K562 (cell line): ENCODE measurements around the gene ABLIM1. TPM values are rescaled to one million over a fixed set of nuclear protein-coding genes. Genes with fewer than 3 reads are reported as not detected.

Experiments used
- ATAC-seq: fragments of 200-7000 bp; cut with Tn5 transposase; 3 replicates; pipeline ENCODE4 v1.9.1; 2020; ENCODE audit warnings: moderate library complexity
- BruUV-seq: library from RNA; stranded (reverse); fragments of 400-500 nt; replicated peaks from 2 replicates; lab custom pipeline; 2021; lab: Mats Ljungman, UMichigan
- CTCF ChIA-PET: fragments of 300-600 bp; formaldehyde crosslinking; extraction: SDS; loops from one replicate; lab custom pipeline; 2021; ENCODE audit warnings: low intra/inter-chr PET ratio; lab: Yijun Ruan, JAX
- POLR2A ChIA-PET: fragments of 300-600, 350-650 bp; sonication (Branson Sonifier 250); formaldehyde crosslinking; extraction: SDS; loops from one replicate; lab custom pipeline; 2021; ENCODE audit warnings: antibody characterized with exemption, inconsistent platforms; lab: Yijun Ruan, JAX
- DNase-seq, 4 experiments: peaks; one replicate each; pipeline versions ENCODE4 v3.0.0 to v3.0.0-alpha.2; 2011 to 2018; ENCODE audit warnings: low spot score in 3 of 4, mixed read lengths in 3 of 4; ENCODE audit errors: extremely low read depth in 1 of 4
- FAIRE-seq: peaks from 2 replicates; lab custom pipeline; 2011; peaks lifted over from hg19 to GRCh38; lab: Jason Lieb, UNC
- H2AFZ ChIP-seq: 2 replicates; pipeline ENCODE4 v1.6.0; 2011; ENCODE audit warnings: low read depth, low read length, control low read depth, inconsistent platforms
- H3K27ac ChIP-seq: fragments of 200-600 bp; 3 replicates; pipeline ENCODE4 v1.8.0; 2011; ENCODE audit warnings: low read depth, mild to moderate bottlenecking, control low read depth, inconsistent platforms, low read length, moderate library complexity, mixed read lengths; ENCODE audit errors: extremely low read depth
- H3K27me3 ChIP-seq, 2 experiments: fragments of 300-600 bp in 1 of 2; 2 replicates in 1 of 2; 3 replicates in 1 of 2; pipeline versions ENCODE4 v1.6.0 to v1.8.0; 2011; ENCODE audit warnings: inconsistent platforms in 2 of 2, low read length in 2 of 2, mild to moderate bottlenecking in 1 of 2, mixed read lengths in 1 of 2, moderate library complexity in 1 of 2; ENCODE audit not compliant: control insufficient read depth in 2 of 2, insufficient read depth in 2 of 2
- H3K36me3 ChIP-seq: fragments of 300-600 bp; 3 replicates; pipeline ENCODE4 v1.8.0; 2011; ENCODE audit warnings: mild to moderate bottlenecking, low read length, inconsistent platforms; ENCODE audit not compliant: control insufficient read depth, insufficient read depth
- H3K4me1 ChIP-seq, 2 experiments: fragments of 200-600 bp in 1 of 2; replicated peaks in 1 of 2; 2 replicates in 1 of 2; 3 replicates in 1 of 2; pipeline versions ENCODE4 v1.5.1 to v1.8.0; 2011; ENCODE audit warnings: inconsistent platforms in 2 of 2, low read length in 2 of 2, mild to moderate bottlenecking in 1 of 2, mixed read lengths in 1 of 2, moderate library complexity in 1 of 2; ENCODE audit not compliant: control insufficient read depth in 2 of 2, insufficient read depth in 2 of 2
- H3K4me2 ChIP-seq: 2 replicates; pipeline ENCODE4 v1.6.1; 2011; ENCODE audit warnings: low read length, control low read depth, inconsistent platforms, mixed read lengths; ENCODE audit not compliant: insufficient read depth
- H3K4me3 ChIP-seq: fragments of 200-600 bp; sonication (generic), shearing (Covaris generic); 2 replicates; pipeline ENCODE4 v1.5.1; 2016; ENCODE audit warnings: control low read depth, inconsistent platforms
- H3K79me2 ChIP-seq: fragments of 200-600 bp; 3 replicates; pipeline ENCODE4 v1.8.0; 2011; ENCODE audit warnings: low read length, inconsistent platforms; ENCODE audit not compliant: control insufficient read depth, insufficient read depth
- H3K9ac ChIP-seq, 2 experiments: 2 replicates each; pipeline versions ENCODE4 v1.6.0 to v1.6.1; 2011; ENCODE audit warnings: low read depth in 2 of 2, low read length in 2 of 2, control low read depth in 1 of 2, inconsistent platforms in 1 of 2, mild to moderate bottlenecking in 1 of 2, mixed read lengths in 1 of 2; ENCODE audit not compliant: insufficient read depth in 1 of 2
- H3K9me1 ChIP-seq: one replicate; pipeline ENCODE4 v1.6.0; 2011; ENCODE audit warnings: inconsistent platforms, mild to moderate bottlenecking, low read length, moderate library complexity; ENCODE audit not compliant: control insufficient read depth, insufficient read depth
- H3K9me3 ChIP-seq: replicated peaks from 2 replicates; pipeline ENCODE4 v1.5.1; 2011; ENCODE audit warnings: low read depth, low read length, inconsistent platforms; ENCODE audit not compliant: control insufficient read depth, insufficient read depth
- H4K20me1 ChIP-seq: replicated peaks from 2 replicates; pipeline ENCODE4 v1.6.1; 2011; ENCODE audit warnings: low read length, inconsistent platforms, mixed read lengths; ENCODE audit not compliant: control insufficient read depth, insufficient read depth
- WGBS: fragments of 100-300 bp; shearing (Covaris generic); methylation state at CpG from one replicate; pipeline ENCODE4 v1.1.6; 2016; ENCODE audit warnings: low coverage, mixed read lengths; ENCODE audit not compliant: insufficient coverage; ENCODE audit errors: missing lambda C conversion rate; 5-methylcytosine and 5-hydroxymethylcytosine counted together
- in situ Hi-C: fragments of 300-500 bp; cut with MboI; formaldehyde crosslinking; loops from 4 replicates; pipeline ENCODE4 v1.15.0; 2018; ENCODE audit warnings: inconsistent platforms, mixed read lengths
- intact Hi-C: fragments of 100-400 bp; cut with micrococcal nuclease; formaldehyde crosslinking; loops from 2 replicates; pipeline ENCODE4 v1.14.2; 2022
- polyA plus RNA-seq, 8 experiments: library from polyadenylated mRNA; depleted of rRNA in 4 of 8; stranded (reverse) in 5 of 8; unstranded in 3 of 8; fragments of >200 nt; fragmentation: Nextera tagmentation in 2 of 8; fragmentation: Illumina TruSeq in 1 of 8; extraction: Ambion mirVana in 2 of 8; extraction: Trizol in 1 of 8; gene quantifications; 2 replicates each; pipeline versions ENCODE4 v1.2.1 to v1.2.3, GENCODE V29; 2011 to 2014; ENCODE audit warnings: inconsistent platforms in 1 of 8, missing spikeins in 1 of 8
- total RNA-seq, 7 experiments: library from RNA; depleted of rRNA in 6 of 7; stranded (reverse); fragments of >200 nt in 6 of 7; fragmentation: Illumina TruSeq in 2 of 7; extraction: Trizol in 2 of 7; gene quantifications; 2 replicates each; pipeline versions ENCODE4 v1.2.1 to v1.2.3, GENCODE V29; 2011 to 2021; ENCODE audit warnings: low replicate concordance in 1 of 7
- TF ChIP-seq, protein P1 (sequence below): sonication (generic); formaldehyde crosslinking; IDR thresholded peaks from 2 replicates; pipeline ENCODE4 v1.8.0; 2022; ENCODE audit warnings: mild to moderate bottlenecking, low read depth, missing genetic modification reagents
- TF ChIP-seq, protein P2 (sequence below), 2 experiments: fragments of 450-650 bp in 1 of 2; sonication (generic) in 1 of 2; formaldehyde crosslinking in 1 of 2; IDR thresholded peaks; 2 replicates each; pipeline versions ENCODE4 v1.7.1 to v1.9.0; 2016 to 2022; ENCODE audit warnings: inconsistent platforms in 1 of 2, mild to moderate bottlenecking in 1 of 2, missing genetic modification reagents in 1 of 2

The ABLIM1 gene
- total and polyA plus RNA-seq, 9 of the 15 experiments (the other 6 are each of a cell fraction or from before 2014, with no cell fraction given), result 0.07 to 0.49 (median 0.14) TPM; not detected in 6

DNA sequence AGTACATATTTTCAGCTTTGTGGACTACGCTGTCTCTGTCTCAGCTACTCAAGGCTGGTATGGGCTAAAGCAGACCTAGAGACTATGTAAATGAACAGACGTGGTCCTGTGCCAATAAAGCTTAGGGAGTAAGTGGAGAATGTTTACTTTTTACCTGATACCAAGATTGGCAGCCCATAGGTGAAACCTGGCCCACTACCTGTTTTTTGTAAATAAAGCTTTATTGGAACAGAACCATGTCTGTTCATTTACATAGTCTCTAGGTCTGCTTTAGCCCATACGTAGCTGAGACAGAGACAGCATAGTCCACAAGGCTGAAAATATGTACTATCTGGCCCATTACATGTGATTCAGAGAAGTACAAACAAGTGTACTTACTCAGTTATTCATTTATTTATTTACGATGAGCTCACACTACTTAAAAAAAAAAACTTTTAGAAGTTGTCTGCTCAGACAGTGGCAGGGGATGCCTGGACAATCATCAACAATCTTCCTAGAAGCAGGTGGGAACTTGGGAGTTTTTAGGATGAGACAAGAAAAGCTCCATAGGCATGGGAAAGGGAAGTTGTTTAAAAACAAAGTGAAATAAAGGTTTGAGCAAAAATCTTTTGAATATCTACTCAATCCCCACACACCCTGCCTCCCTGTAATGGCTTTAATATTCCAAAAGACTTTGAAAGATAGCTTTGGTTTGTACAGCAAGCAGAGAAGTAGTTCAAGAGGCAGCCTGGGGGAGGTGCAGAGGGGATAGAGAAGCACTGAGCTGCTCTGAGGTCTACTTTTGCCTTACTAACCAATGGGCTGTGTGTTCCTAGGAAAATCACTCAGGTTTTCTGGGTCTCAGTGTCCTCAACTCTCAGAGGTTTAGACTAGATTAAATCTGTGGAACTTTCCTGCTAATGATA, 139.4 kb downstream of the ABLIM1 start:
- no peak for ATAC-seq
- CTCF ChIA-PET, result no interaction called here
- TF ChIP-seq, protein P1, sequence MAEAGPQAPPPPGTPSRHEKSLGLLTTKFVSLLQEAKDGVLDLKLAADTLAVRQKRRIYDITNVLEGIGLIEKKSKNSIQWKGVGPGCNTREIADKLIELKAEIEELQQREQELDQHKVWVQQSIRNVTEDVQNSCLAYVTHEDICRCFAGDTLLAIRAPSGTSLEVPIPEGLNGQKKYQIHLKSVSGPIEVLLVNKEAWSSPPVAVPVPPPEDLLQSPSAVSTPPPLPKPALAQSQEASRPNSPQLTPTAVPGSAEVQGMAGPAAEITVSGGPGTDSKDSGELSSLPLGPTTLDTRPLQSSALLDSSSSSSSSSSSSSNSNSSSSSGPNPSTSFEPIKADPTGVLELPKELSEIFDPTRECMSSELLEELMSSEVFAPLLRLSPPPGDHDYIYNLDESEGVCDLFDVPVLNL (CRISPR knock-in tag), result no peak
- TF ChIP-seq, protein P2, sequence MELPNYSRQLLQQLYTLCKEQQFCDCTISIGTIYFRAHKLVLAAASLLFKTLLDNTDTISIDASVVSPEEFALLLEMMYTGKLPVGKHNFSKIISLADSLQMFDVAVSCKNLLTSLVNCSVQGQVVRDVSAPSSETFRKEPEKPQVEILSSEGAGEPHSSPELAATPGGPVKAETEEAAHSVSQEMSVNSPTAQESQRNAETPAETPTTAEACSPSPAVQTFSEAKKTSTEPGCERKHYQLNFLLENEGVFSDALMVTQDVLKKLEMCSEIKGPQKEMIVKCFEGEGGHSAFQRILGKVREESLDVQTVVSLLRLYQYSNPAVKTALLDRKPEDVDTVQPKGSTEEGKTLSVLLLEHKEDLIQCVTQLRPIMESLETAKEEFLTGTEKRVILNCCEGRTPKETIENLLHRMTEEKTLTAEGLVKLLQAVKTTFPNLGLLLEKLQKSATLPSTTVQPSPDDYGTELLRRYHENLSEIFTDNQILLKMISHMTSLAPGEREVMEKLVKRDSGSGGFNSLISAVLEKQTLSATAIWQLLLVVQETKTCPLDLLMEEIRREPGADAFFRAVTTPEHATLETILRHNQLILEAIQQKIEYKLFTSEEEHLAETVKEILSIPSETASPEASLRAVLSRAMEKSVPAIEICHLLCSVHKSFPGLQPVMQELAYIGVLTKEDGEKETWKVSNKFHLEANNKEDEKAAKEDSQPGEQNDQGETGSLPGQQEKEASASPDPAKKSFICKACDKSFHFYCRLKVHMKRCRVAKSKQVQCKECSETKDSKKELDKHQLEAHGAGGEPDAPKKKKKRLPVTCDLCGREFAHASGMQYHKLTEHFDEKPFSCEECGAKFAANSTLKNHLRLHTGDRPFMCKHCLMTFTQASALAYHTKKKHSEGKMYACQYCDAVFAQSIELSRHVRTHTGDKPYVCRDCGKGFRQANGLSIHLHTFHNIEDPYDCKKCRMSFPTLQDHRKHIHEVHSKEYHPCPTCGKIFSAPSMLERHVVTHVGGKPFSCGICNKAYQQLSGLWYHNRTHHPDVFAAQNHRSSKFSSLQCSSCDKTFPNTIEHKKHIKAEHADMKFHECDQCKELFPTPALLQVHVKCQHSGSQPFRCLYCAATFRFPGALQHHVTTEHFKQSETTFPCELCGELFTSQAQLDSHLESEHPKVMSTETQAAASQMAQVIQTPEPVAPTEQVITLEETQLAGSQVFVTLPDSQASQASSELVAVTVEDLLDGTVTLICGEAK (IDR thresholded peaks at IDR 0.05), result peak; percentile 55; the same call in 1 of the 2 replicates
- TF ChIP-seq, protein P2 (CRISPR knock-in tag; IDR thresholded peaks at IDR 0.05), result no peak
- Histone ChIP-seq H4K20me1 (no peaks in the 10 kb centered on the region; the same call in 1 of the 2 replicates), H3K9ac (no peak overlapping the region), H3K4me1 (no peaks in the 10 kb centered on the region), H3K4me3 (no peak overlapping the region), H3K79me2 (no peaks in the 10 kb centered on the region), H3K27ac (no peak overlapping the region), H3K36me3 (no peaks in the 10 kb centered on the region), H3K9me1 (no peaks in the 10 kb centered on the region), H3K27me3 (no peaks in the 10 kb centered on the region; a peak in 1 of 5 replicates), H3K4me2 (no peak overlapping the region), H2AFZ (no peak overlapping the region), H3K9me3 (no peaks in the 10 kb centered on the region)
- no peak for DNase-seq
- in situ Hi-C loops (no loop called here), intact Hi-C loops (no loop called here)
- FAIRE-seq, result no peak
- POLR2A ChIA-PET, result interaction anchor here (0.6 kb wide), 1 partner anchor 252 kb away, joined by 3 read pairs; no protein-coding TSS in a partner anchor
- no TSS peak for BruUV-seq
- WGBS, result 5% methylated on average over 4 of the region's 4 CpGs
